IMR-90 (cell line): ENCODE measurements around the gene VPS33A. TPM values are rescaled to one million over a fixed set of nuclear protein-coding genes. Genes with fewer than 3 reads are reported as not detected.

ENCODE experiments used
- ATAC-seq: fragments of 200-7000 bp; cut with Tn5 transposase; 2 replicates; pipeline ENCODE4 v1.9.1; 2020; ENCODE audit warnings: low read depth, mild to moderate bottlenecking, moderate library complexity
- BruUV-seq: library from RNA; stranded (reverse); fragments of 400-500 nt; replicated peaks from 2 replicates; lab custom pipeline; 2021; lab: Mats Ljungman, UMichigan
- CTCF ChIA-PET: fragments of 300-600 bp; formaldehyde crosslinking; extraction: SDS; loops from one replicate; lab custom pipeline; 2021; ENCODE audit warnings: antibody characterized with exemption; lab: Yijun Ruan, JAX
- POLR2A ChIA-PET: fragments of 300-600 bp; sonication (Branson Sonifier 250); formaldehyde crosslinking; loops from one replicate; lab custom pipeline; 2022; ENCODE audit warnings: antibody characterized with exemption; ENCODE audit not compliant: unreplicated experiment; lab: Charles Lee
- DNase-seq: peaks from one replicate; pipeline ENCODE4 v3.0.0; 2013
- H2AFZ ChIP-seq: replicated peaks from 2 replicates; pipeline ENCODE3; 2013; ENCODE audit warnings: low read length, mild to moderate bottlenecking; ENCODE audit not compliant: poor library complexity
- H2AK5ac ChIP-seq: 2 replicates; pipeline ENCODE4 v1.6.1; 2013; ENCODE audit warnings: low read depth, low read length, inconsistent platforms
- H2AK9ac ChIP-seq: replicated peaks from 2 replicates; pipeline ENCODE3; 2013; ENCODE audit warnings: mild to moderate bottlenecking, low read depth, low read length, moderate library complexity; ENCODE audit not compliant: poor library complexity
- H2BK120ac ChIP-seq: 2 replicates; pipeline ENCODE4 v1.6.1; 2013; ENCODE audit warnings: low read depth, low read length, inconsistent platforms
- H2BK15ac ChIP-seq: 3 replicates; pipeline ENCODE4 v1.6.1; 2013; ENCODE audit warnings: low read depth, low read length, inconsistent platforms
- H2BK20ac ChIP-seq: 2 replicates; pipeline ENCODE4 v1.6.1; 2013; ENCODE audit warnings: low read depth, mild to moderate bottlenecking, inconsistent platforms, low read length, moderate library complexity
- H2BK5ac ChIP-seq: 2 replicates; pipeline ENCODE4 v1.6.1; 2013; ENCODE audit warnings: mild to moderate bottlenecking, low read depth, low read length, inconsistent platforms; ENCODE audit not compliant: poor library complexity, severe bottlenecking
- H3K14ac ChIP-seq: replicated peaks from 2 replicates; pipeline ENCODE4 v1.6.1; 2013; ENCODE audit warnings: low read depth, low read length, inconsistent platforms
- H3K18ac ChIP-seq: 2 replicates; pipeline ENCODE4 v1.6.1; 2013; ENCODE audit warnings: low read depth, low read length, control low read depth
- H3K23ac ChIP-seq: 2 replicates; pipeline ENCODE4 v1.6.1; 2013; ENCODE audit warnings: low read depth, low read length, inconsistent platforms
- H3K27ac ChIP-seq: 2 replicates; pipeline ENCODE4 v1.5.1; 2013; ENCODE audit warnings: mild to moderate bottlenecking, control low read depth, low read length; ENCODE audit not compliant: insufficient read depth
- H3K27me3 ChIP-seq: 2 replicates; pipeline ENCODE4 v1.6.1; 2013; ENCODE audit warnings: low read length; ENCODE audit not compliant: control insufficient read depth, insufficient read depth
- H3K36me3 ChIP-seq: 2 replicates; pipeline ENCODE4 v1.6.1; 2013; ENCODE audit warnings: low read length, mixed read lengths; ENCODE audit not compliant: control insufficient read depth, insufficient read depth
- H3K4ac ChIP-seq: 2 replicates; pipeline ENCODE4 v1.6.1; 2013; ENCODE audit warnings: low read depth, low read length, inconsistent platforms
- H3K4me1 ChIP-seq: 2 replicates; pipeline ENCODE4 v1.6.1; 2013; ENCODE audit warnings: low read length, mixed read lengths; ENCODE audit not compliant: control insufficient read depth, insufficient read depth
- H3K4me2 ChIP-seq: 2 replicates; pipeline ENCODE4 v1.6.1; 2013; ENCODE audit warnings: low read depth, mild to moderate bottlenecking, control low read depth, low read length, moderate library complexity
- H3K4me3 ChIP-seq: 2 replicates; pipeline ENCODE4 v1.5.1; 2013; ENCODE audit warnings: low read depth, mild to moderate bottlenecking, control low read depth, low read length, moderate library complexity; ENCODE audit not compliant: insufficient read depth
- H3K56ac ChIP-seq: 2 replicates; pipeline ENCODE4 v1.6.1; 2013; ENCODE audit warnings: low read length, inconsistent platforms; ENCODE audit not compliant: insufficient read depth; ENCODE audit errors: extremely low read depth
- H3K79me1 ChIP-seq, 2 experiments: 2 replicates each; pipeline ENCODE4 v1.6.1; 2013; ENCODE audit warnings: low read length in 2 of 2, inconsistent platforms in 1 of 2, low read depth in 1 of 2
- H3K9ac ChIP-seq: 2 replicates; pipeline ENCODE4 v1.6.1; 2013; ENCODE audit warnings: low read depth, low read length, control low read depth
- H3K9me1 ChIP-seq: 2 replicates; pipeline ENCODE4 v1.6.1; 2013; ENCODE audit warnings: low read length, inconsistent platforms; ENCODE audit not compliant: insufficient read depth
- H3K9me3 ChIP-seq: 2 replicates; pipeline ENCODE4 v1.6.1; 2013; ENCODE audit warnings: low read length; ENCODE audit not compliant: control insufficient read depth, insufficient read depth
- H4K20me1 ChIP-seq: 2 replicates; pipeline ENCODE4 v1.6.1; 2013; ENCODE audit warnings: low read length, inconsistent platforms; ENCODE audit not compliant: insufficient read depth
- H4K5ac ChIP-seq: 2 replicates; pipeline ENCODE4 v1.6.1; 2013; ENCODE audit warnings: mild to moderate bottlenecking, low read depth, low read length, control low read depth
- H4K8ac ChIP-seq, 2 experiments: 2 replicates each; pipeline ENCODE4 v1.6.1; 2013; ENCODE audit warnings: low read depth in 2 of 2, low read length in 2 of 2, control low read depth in 1 of 2, inconsistent platforms in 1 of 2
- H4K91ac ChIP-seq: 2 replicates; pipeline ENCODE4 v1.6.1; 2013; ENCODE audit warnings: low read depth, low read length, inconsistent platforms; ENCODE audit not compliant: insufficient read depth
- BHLHE40 ChIP-seq: fragments of 150-350 bp; IDR thresholded peaks from 2 replicates; pipeline ENCODE4 v1.6.1; 2016; ENCODE audit warnings: mild to moderate bottlenecking, low read depth, low read length
- CEBPB ChIP-seq: IDR thresholded peaks from 2 replicates; pipeline ENCODE4 v1.6.1; 2012; ENCODE audit warnings: low read depth, low read length, improper control_type of control experiment
- CHD1 ChIP-seq: IDR thresholded peaks from 2 replicates; pipeline ENCODE4 v1.6.1; 2012; ENCODE audit warnings: low read depth, low read length, improper control_type of control experiment
- ELK1 ChIP-seq: fragments of 150-350 bp; IDR thresholded peaks from 2 replicates; pipeline ENCODE4 v1.6.1; 2016; ENCODE audit warnings: low read depth, mild to moderate bottlenecking, low read length, moderate library complexity, borderline replicate concordance
- MAFK ChIP-seq: IDR thresholded peaks from 2 replicates; pipeline ENCODE4 v1.6.1; 2012; ENCODE audit warnings: low read depth, low read length, improper control_type of control experiment
- MAZ ChIP-seq: IDR thresholded peaks from 2 replicates; pipeline ENCODE4 v1.6.1; 2012; ENCODE audit warnings: low read depth, mild to moderate bottlenecking, low read length, improper control_type of control experiment, moderate library complexity, borderline replicate concordance
- MXI1 ChIP-seq: IDR thresholded peaks from 2 replicates; pipeline ENCODE4 v1.6.1; 2012; ENCODE audit warnings: low read depth, mild to moderate bottlenecking, low read length, moderate library complexity, borderline replicate concordance
- NFE2L2 ChIP-seq: fragments of 150-350 bp; IDR thresholded peaks from 2 replicates; pipeline ENCODE4 v1.6.1; 2016; ENCODE audit warnings: low read depth, mild to moderate bottlenecking, low read length
- POLR2A ChIP-seq: IDR thresholded peaks from 2 replicates; pipeline ENCODE4 v1.6.1; 2012; ENCODE audit warnings: mild to moderate bottlenecking, low read depth, low read length
- RAD21 ChIP-seq: IDR thresholded peaks from 2 replicates; pipeline ENCODE4 v1.6.1; 2012; ENCODE audit warnings: low read length, improper control_type of control experiment
- RCOR1 ChIP-seq: IDR thresholded peaks from 2 replicates; pipeline ENCODE4 v1.6.1; 2012; ENCODE audit warnings: mild to moderate bottlenecking, low read length, improper control_type of control experiment; ENCODE audit not compliant: insufficient replicate concordance
- RFX5 ChIP-seq: IDR thresholded peaks from 2 replicates; pipeline ENCODE4 v1.8.0; 2012; ENCODE audit warnings: low read depth, mild to moderate bottlenecking, low read length, moderate library complexity
- SMC3 ChIP-seq: fragments of 150-350 bp; IDR thresholded peaks from 2 replicates; pipeline ENCODE4 v1.6.1; 2016; ENCODE audit warnings: low read depth, mild to moderate bottlenecking, antibody characterized with exemption, low read length, moderate library complexity
- USF2 ChIP-seq: fragments of 150-350 bp; IDR thresholded peaks from 2 replicates; pipeline ENCODE4 v1.6.1; 2017; ENCODE audit warnings: mild to moderate bottlenecking, antibody characterized with exemption, low read length, low read depth
- WGBS, 2 experiments: methylation state at CpG; one replicate each; pipeline versions ENCODE4 v1.1.5 to v1.1.7; 2013; ENCODE audit warnings: missing lambda C conversion rate in 2 of 2; ENCODE audit not compliant: insufficient read length in 1 of 2; ENCODE audit errors: extremely low coverage in 2 of 2; 5-methylcytosine and 5-hydroxymethylcytosine counted together
- dilution Hi-C: fragments of 300-500 bp; cut with HindIII; formaldehyde crosslinking; loops from one replicate; pipeline ENCODE4 v1.14.3; 2018; ENCODE audit warnings: low sequenced_read_pairs; ENCODE audit not compliant: unreplicated experiment
- in situ Hi-C: fragments of 300-500 bp; cut with MboI; formaldehyde crosslinking; loops from 3 replicates; pipeline ENCODE4 v1.14.3; 2019; ENCODE audit warnings: low sequenced_read_pairs, inconsistent platforms, mixed read lengths
- intact Hi-C: fragments of 100-400 bp; cut with micrococcal nuclease; formaldehyde crosslinking; loops from 2 replicates; pipeline ENCODE4 v1.10.0; 2022
- polyA plus RNA-seq, 3 experiments: library from polyadenylated mRNA; depleted of rRNA; stranded (reverse); fragments of >200 nt; gene quantifications; 2 replicates each; pipeline ENCODE4 v1.2.3, GENCODE V29; 2012; ENCODE audit warnings: low replicate concordance in 1 of 3
- total RNA-seq: library from RNA; depleted of rRNA; stranded (reverse); fragments of >200 nt; gene quantifications from 2 replicates; pipeline ENCODE4 v1.2.3, GENCODE V29; 2012
- TF ChIP-seq, protein P1 (sequence below): conservative IDR thresholded peaks from 2 replicates; pipeline ENCODE4 v1.5.1; 2012; ENCODE audit warnings: mild to moderate bottlenecking, low read depth, low read length, improper control_type of control experiment

Gene VPS33A
- total and polyA plus RNA-seq, 2 of the 4 experiments (the other 2 are of a cell fraction): 14.0 to 20.3 TPM

DNA sequence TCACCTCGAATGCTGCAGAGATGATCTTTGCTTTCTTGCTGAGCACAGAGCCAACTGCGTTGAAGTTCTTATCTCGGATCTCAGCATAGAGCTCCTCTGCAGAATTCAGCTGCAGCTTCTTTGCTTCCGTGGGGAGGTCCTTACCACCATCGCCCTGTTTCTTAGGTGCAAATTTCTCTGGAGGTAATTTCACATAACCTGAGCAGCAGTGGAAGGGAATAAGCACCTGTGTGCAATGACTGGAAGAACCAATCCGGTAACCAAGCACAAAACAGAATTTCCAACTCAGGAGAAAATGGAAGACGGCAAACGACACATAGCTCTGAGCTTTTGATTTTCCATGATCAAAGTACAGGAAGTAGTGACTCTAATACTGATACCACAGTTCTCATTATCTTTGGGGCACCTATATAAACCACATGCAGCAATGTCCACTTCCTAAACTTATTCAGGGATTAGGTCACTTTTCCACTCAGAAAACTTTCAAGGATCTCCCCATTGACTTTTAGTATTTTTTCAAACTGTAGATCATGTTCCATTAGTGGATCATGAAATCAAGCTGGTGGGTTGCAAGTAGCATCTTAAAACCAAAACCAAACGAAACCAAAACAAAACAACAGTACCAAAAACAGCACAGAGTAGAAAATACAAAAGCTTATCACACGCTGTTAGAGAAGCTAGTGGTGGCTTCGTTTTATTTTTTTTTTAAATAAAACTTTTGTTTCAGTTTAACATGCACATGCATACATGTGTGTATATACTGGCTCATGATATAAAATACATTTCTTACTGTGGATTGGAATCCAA lies 21.5 kb downstream of the VPS33A start:
- Histone ChIP-seq H2AK9ac (no peak overlapping the region), H2BK15ac (no peak overlapping the region), H3K56ac (no peak overlapping the region), H3K36me3 (peaks cover 14% of the 10 kb centered on the region), H2BK5ac (no peak overlapping the region), H3K4me1 (no peaks in the 10 kb centered on the region), H3K9me1 (no peaks in the 10 kb centered on the region; the same call in 1 of the 2 replicates), H2BK20ac (no peak overlapping the region), H3K14ac (no peak overlapping the region), H4K20me1 (no peaks in the 10 kb centered on the region), H2BK120ac (no peak overlapping the region), H3K79me1 (peaks cover 0 to 3% of the 10 kb centered on the region in 2 experiments; a peak in 1 of 4 replicates), H3K27ac (no peak overlapping the region), H3K9me3 (no peaks in the 10 kb centered on the region), H4K91ac (no peak overlapping the region), H3K4ac (no peak overlapping the region), H2AK5ac (no peak overlapping the region), H4K8ac (no peak overlapping the region), H4K5ac (no peak overlapping the region), H2AFZ (no peak overlapping the region), H3K9ac (no peak overlapping the region), H3K4me3 (no peak overlapping the region), H3K18ac (no peak overlapping the region), H3K4me2 (no peak overlapping the region), H3K23ac (no peak overlapping the region), H3K27me3 (no peaks in the 10 kb centered on the region)
- dilution Hi-C loops: no loop called here
- BruUV-seq: no TSS peak
- WGBS, 2 experiments: 93% methylated on average over 4 of the region's 11 CpGs; no CpG with 5 or more reads in 1 of the 2 experiments
- CTCF ChIA-PET: interaction anchor here (0.7 kb wide), 1 partner anchor 189 kb away, joined by 3 read pairs; no protein-coding TSS in a partner anchor
- no peak for ATAC-seq
- intact Hi-C loops: no loop called here
- POLR2A ChIA-PET: no interaction called here
- DNase-seq: no peak
- in situ Hi-C loops: no loop called here
- TF ChIP-seq MAFK: no peak
- TF ChIP-seq RFX5: no peak
- TF ChIP-seq CHD1: no peak
- TF ChIP-seq SMC3: no peak
- TF ChIP-seq ELK1: no peak
- TF ChIP-seq MXI1: no peak
- no peak for TF ChIP-seq USF2
- no peak for TF ChIP-seq BHLHE40
- no peak for TF ChIP-seq NFE2L2
- TF ChIP-seq RCOR1: no peak
- TF ChIP-seq, protein P1, sequence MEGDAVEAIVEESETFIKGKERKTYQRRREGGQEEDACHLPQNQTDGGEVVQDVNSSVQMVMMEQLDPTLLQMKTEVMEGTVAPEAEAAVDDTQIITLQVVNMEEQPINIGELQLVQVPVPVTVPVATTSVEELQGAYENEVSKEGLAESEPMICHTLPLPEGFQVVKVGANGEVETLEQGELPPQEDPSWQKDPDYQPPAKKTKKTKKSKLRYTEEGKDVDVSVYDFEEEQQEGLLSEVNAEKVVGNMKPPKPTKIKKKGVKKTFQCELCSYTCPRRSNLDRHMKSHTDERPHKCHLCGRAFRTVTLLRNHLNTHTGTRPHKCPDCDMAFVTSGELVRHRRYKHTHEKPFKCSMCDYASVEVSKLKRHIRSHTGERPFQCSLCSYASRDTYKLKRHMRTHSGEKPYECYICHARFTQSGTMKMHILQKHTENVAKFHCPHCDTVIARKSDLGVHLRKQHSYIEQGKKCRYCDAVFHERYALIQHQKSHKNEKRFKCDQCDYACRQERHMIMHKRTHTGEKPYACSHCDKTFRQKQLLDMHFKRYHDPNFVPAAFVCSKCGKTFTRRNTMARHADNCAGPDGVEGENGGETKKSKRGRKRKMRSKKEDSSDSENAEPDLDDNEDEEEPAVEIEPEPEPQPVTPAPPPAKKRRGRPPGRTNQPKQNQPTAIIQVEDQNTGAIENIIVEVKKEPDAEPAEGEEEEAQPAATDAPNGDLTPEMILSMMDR: no peak
- no peak for TF ChIP-seq POLR2A
- TF ChIP-seq MAZ: no peak
- no peak for TF ChIP-seq CEBPB
- no peak for TF ChIP-seq RAD21
